T47D (cell line): ENCODE results near the gene COMMD6.
"Not testable (repeated sequence)": the region's sequence is repeated elsewhere in the genome, so short reads cannot be mapped to it uniquely, and the experiment has no call there.

Experiments
- DNase-seq, 2 experiments: peaks; one replicate each; pipeline versions ENCODE4 v3.0.0 to v3.0.0-alpha.2; 2011 to 2012; ENCODE audit warnings: low read depth in 1 of 2, low spot score in 1 of 2
- JUND ChIP-seq: IDR thresholded peaks from 2 replicates; pipeline ENCODE4 v1.6.1; 2012; ENCODE audit warnings: low read depth
- in situ Hi-C: cut with HindIII; loops from 2 replicates; pipeline ENCODE4 v1.10.0; 2016; ENCODE audit warnings: low sequenced_read_pairs, low pct_unique_long_range_greater_than_20kb

Gene COMMD6

GRCh38 chr13:75549262-75550158 is 11.9 kb upstream of the COMMD6 start, which contains the start of gene UCHL3:
TSS of gene UCHL3 (plus strand) at chr13:75549791. CDS start at chr13:75549821, 30 bp downstream.
- in situ Hi-C loops: no loop called here
- TF ChIP-seq JUND: no peak
- peak; percentile 79 to 96 for DNase-seq

GRCh38 chr13:75547917-75548316 is 10.3 kb upstream of the COMMD6 start:
- in situ Hi-C loops: no loop called here

GRCh38 chr13:75545386-75545785 is 7.7 kb upstream of the COMMD6 start:
- in situ Hi-C loops: not testable (repeated sequence)

More at GRCh38 chr13:75547917-75548316, 10.3 kb upstream of the COMMD6 start:
- DNase-seq: no peak
- TF ChIP-seq JUND: no peak

GRCh38 chr13:75544681-75545330 is 7.2 kb upstream of the COMMD6 start:
- DNase-seq: no peak
- in situ Hi-C loops: no loop called here
- TF ChIP-seq JUND: no peak

More at GRCh38 chr13:75545386-75545785, 7.7 kb upstream of the COMMD6 start:
- DNase-seq: not testable (repeated sequence)

- no peak for DNase-seq
- in situ Hi-C loops: no loop called here
- TF ChIP-seq JUND: no peak
Observed at GRCh38 chr13:75541961-75542360, 4.3 kb upstream of the COMMD6 start.

DNA sequence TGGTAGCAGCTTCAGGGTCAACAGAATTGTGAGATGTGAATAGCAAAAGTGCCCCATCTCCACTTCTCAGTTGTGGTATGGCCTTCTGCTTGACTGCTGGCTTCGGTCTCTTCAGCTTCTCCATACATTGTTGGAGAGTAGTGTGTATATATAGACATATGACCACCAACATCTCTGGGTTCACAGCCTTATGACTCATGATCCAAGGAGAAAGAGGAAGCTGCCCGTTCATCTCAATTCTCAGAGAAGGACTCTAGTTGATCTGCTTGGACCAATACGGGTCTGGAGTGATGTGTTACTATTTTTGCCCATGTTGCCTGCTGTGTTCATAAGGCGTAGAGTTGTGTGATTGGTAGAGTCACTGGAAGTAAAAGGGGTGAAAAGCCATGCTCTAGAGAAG is 3.6 kb upstream of the COMMD6 start:
- in situ Hi-C loops: no loop called here
- DNase-seq: no peak
- TF ChIP-seq JUND: no peak

- in situ Hi-C loops: no loop called here
- no peak for TF ChIP-seq JUND
- DNase-seq: no peak
Observed at GRCh38 chr13:75533861-75534260, 3.8 kb downstream of the COMMD6 start.

DNA sequence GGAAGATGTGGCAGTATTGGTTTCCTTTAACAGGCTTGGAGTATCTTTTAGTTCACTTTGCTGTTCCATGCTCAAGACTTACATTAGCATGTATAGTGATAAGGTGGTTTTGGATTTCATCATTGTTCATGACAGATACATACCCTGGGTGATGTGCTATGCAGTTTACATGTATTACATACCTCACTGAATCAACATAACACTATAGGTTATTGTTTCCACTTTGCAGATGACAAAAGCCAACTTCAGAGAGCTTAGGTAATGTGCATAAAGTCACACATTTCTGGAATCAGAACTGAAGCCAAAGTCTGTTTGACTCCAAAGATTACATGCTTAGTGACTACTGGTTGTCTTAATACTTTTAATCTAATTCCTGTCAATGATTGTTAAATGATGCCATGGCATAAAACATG is 7.1 kb downstream of the COMMD6 start:
- in situ Hi-C loops: no loop called here
- TF ChIP-seq JUND: no peak
- DNase-seq: no peak

DNA sequence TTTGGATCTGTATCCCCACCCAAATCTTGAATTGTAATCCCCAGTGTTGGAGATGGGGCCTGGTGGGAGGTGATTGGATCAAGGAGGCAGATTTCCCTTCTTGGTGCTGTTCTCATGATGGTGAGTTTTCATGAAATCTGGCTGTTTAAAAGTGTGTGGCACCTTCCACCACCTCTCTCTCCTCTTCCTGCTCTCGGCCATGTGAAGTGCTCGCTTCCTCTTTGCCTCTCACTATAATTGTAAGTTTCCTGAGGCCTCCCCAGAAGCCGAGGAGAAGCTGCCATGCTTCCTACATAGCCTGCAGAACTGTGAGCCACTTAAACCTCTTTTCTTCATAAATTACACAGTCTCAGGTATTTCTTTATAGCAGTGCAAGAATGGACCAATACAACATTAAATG is 15.7 kb downstream of the COMMD6 start:
- no peak for DNase-seq
- TF ChIP-seq JUND: no peak
- in situ Hi-C loops: no loop called here

- in situ Hi-C loops: no loop called here
- TF ChIP-seq JUND: no peak
- DNase-seq: no peak
Observed at GRCh38 chr13:75518439-75519088, 19.1 kb downstream of the COMMD6 start.

DNA sequence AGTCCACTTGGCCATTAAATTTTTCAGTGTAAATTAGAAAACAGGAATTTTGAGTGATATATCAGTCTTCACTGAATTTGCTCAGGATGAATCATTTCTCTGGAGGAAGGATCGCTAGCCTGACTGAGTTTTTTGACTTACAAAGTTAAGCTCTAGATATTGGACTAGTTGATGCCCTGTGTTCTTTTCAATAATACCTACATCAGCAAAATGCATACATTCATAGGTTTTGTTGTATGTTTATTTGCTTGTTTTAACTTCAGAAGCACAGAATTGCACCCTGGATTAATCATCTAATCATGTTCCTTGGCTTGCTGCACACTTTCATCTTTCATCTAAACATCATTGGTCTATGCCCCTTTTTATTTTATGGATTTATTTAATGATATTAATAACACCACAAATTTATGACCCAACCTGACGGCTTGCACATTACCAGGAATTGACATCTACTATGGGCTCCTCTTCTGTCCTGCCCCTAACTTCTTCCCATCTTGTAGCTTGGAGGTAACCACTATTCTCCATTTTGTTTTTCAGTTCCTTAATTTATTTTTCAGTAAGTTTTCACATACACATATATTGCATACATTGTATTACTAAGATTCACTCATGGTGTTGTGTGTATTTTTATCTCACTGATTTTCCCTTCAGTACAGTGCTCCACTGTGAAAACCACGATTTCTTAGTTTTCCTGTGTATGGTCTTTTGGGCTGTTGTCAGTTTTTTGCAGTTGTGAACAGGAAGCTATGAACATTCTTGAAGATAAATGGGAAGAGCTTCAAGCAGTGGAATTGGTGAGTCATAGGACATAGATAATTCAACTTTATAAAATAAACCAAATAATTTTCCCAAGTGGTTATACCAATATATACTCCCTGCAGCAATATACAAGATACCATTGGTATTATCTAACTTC is 23.3 kb downstream of the COMMD6 start:
- no peak for TF ChIP-seq JUND
- no peak for DNase-seq
- in situ Hi-C loops: no loop called here

DNA sequence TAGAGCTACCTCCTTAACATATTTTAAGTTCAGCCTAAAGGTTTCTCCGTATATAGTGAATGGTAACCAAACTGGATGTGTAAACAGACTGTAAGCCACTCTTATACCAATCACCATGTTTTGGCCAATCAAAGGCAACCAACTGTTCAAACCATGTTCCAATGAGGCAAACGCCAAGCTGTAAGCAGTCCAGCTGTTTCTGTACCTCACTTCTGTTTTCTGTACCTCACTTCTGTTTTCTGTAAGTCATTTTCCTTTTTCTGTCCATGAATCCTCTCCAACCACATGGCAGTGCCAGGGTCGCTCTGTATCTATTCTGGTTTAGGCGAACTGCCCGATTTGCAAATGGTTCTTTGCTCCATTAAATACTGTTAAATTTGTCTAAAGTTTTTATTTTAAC is 24.4 kb downstream of the COMMD6 start:
- no peak for DNase-seq
- in situ Hi-C loops: no loop called here
- TF ChIP-seq JUND: no peak
